Heart right ventricle (tissue), 16 donors: Measurements from ENCODE around the gene MRPL28. TPM values are rescaled to one million over a fixed set of nuclear protein-coding genes. Genes with fewer than 3 reads are reported as not detected.

ENCODE experiments used
- ATAC-seq, 8 donors: fragments of 200-7000 bp; cut with Tn5 transposase; one replicate each; pipeline ENCODE4 v1.9.1; 2020; ENCODE audit warnings: mild to moderate bottlenecking in 8 of 8, moderate library complexity in 8 of 8, moderate number of reproducible peaks in 1 of 8
- DNase-seq, 2 donors: peaks; one replicate each; pipeline ENCODE4 v3.0.0-alpha.2; 2020
- H3K27ac ChIP-seq, 10 donors: fragments of 200-600 bp; sonication (generic) in 2 of 10; one replicate each; pipeline versions ENCODE4 v1.5.0 to v1.8.0; 2020 to 2022; ENCODE audit warnings: mild to moderate bottlenecking in 3 of 10
- H3K27me3 ChIP-seq, 7 donors: fragments of 200-600 bp; one replicate each; pipeline ENCODE4 v1.8.0; 2021 to 2022; ENCODE audit warnings: mild to moderate bottlenecking in 2 of 7
- H3K36me3 ChIP-seq, 9 donors: fragments of 200-600 bp; sonication (generic) in 1 of 9; one replicate each; pipeline versions ENCODE4 v1.5.0 to v1.8.0; 2020 to 2022; ENCODE audit warnings: mild to moderate bottlenecking in 2 of 9
- H3K4me1 ChIP-seq, 9 donors: fragments of 200-600 bp; sonication (generic) in 1 of 9; one replicate each; pipeline versions ENCODE4 v1.5.0 to v1.8.0; 2020 to 2022; ENCODE audit warnings: mild to moderate bottlenecking in 4 of 9
- H3K4me3 ChIP-seq, 10 donors: fragments of 200-600 bp; sonication (generic) in 2 of 10; one replicate each; pipeline versions ENCODE4 v1.5.0 to v1.8.0; 2020 to 2022; ENCODE audit warnings: mild to moderate bottlenecking in 7 of 10, moderate library complexity in 2 of 10
- H3K9me3 ChIP-seq, 11 donors: fragments of 200-600 bp in 10 of 11; sonication (generic) in 2 of 11; one replicate each; pipeline versions ENCODE4 v1.5.0 to v1.8.0; 2013 to 2022; ENCODE audit warnings: mild to moderate bottlenecking in 2 of 11, control low read depth in 1 of 11, moderate library complexity in 1 of 11
- CTCF ChIP-seq, 9 donors: fragments of 200-600 bp; sonication (generic) in 2 of 9; IDR thresholded peaks; one replicate each; pipeline versions ENCODE4 v1.5.0 to v1.8.0; 2021 to 2022; ENCODE audit warnings: antibody characterized with exemption in 9 of 9, mild to moderate bottlenecking in 5 of 9, moderate library complexity in 1 of 9
- WGBS, 2 donors: extraction: QIAGEN DNeasy Blood & Tissue Kit; methylation state at CpG; one replicate each; pipeline ENCODE4 v1.1.7; 2013; ENCODE audit warnings: inconsistent platforms in 1 of 2; 5-methylcytosine and 5-hydroxymethylcytosine counted together
- intact Hi-C, 10 donors: fragments of 100-400 bp; cut with DNase I; formaldehyde crosslinking; loops; one replicate each; pipeline versions ENCODE4 v1.11.1 to v1.14.2; 2022
- polyA plus RNA-seq, 2 donors: library from polyadenylated mRNA; stranded (reverse); fragments of 200-250 nt; gene quantifications; one replicate each; pipeline ENCODE4 v1.2.3, GENCODE V29; 2013
- total RNA-seq, 10 donors: library from RNA; stranded (reverse); fragmentation: NEBNext Ultra II Directional in 3 of 10; extraction: Animal tissue kit (Norgen Biotek cat#: 25700) in 3 of 10; gene quantifications; one replicate each; pipeline versions ENCODE4 v1.2.1 to v1.2.4, GENCODE V29; 2021 to 2023
- donor health status: Arrhythmogenic right ventricular cardiomyopathy.
- donor health status: ischemic (EF 13 %, LVEDD 7.1; RV severe dilation, severe dysfunction).
- donor health status: healthy with polysubstance abuse.
- donor health status: DM: no; HTN: yes; CAD: no.
- donor health status: DM: no; HTN: no; CAD: no.
- donor health status: ischemic (EF 25% LVEDD 6.9; RV normal size, moderate dysfunction).
- donor health status: ischemic (EF 25% LVEDD 5.7; RV mildly dilated, moderate dysfunction).
- donor health status: healthy.
- donor health status: DM: yes; HTN: yes; CAD: no.
- donor health status: Ischemic cardiomyopathy.
- donor health status: ischemic (EF 35%, LVEDD 5.7; RV mildly dilated, moderate dysfunction).
- donor health status: nonischemic (EF 11% LVEDD 7.7; RV severe dilation, severe dysfunction).
- donor health status: DM: yes; HTN: yes; CAD: no.
- donor health status: PGD.
- donor health status: ischemic (EF 29% LVEDD 5.4; RV normal size, mild dysfunction).
- donor health status: nonischemic (EF 23%, LVEDD 6.1; RV moderate dilation, normal function).

The MRPL28 gene
- total and polyA plus RNA-seq, 12 donors, result 64.9 to 169 (median 75.8) TPM

GRCh38 chr16:330741-331140 is 39.6 kb downstream of the MRPL28 start:
- Histone ChIP-seq H3K9me3 (no peaks in the 10 kb centered on the region), H3K36me3 (no peaks in the 10 kb centered on the region), H3K4me1 (peaks cover 3 to 54% (median 21%) of the 10 kb centered on the region in 9 donors), H3K4me3 (no peak overlapping the region), H3K27ac (no peak overlapping the region), H3K27me3 (no peaks in the 10 kb centered on the region)
- 81 to 90% methylated on average over 2 of the region's 2 CpGs for WGBS, 2 donors
- DNase-seq, result no peak
- TF ChIP-seq CTCF (IDR thresholded peaks at IDR 0.05), result no peak
- no peak for ATAC-seq
- intact Hi-C loops, result no loop called here

- ATAC-seq (no peak), DNase-seq (no peak)
- WGBS, 2 donors, result 85 to 87% methylated on average over 28 of the region's 28 CpGs
- Histone ChIP-seq H3K9me3 (no peaks in the 10 kb centered on the region), H3K36me3 (no peaks in the 10 kb centered on the region), H3K4me1 (peaks cover 3 to 58% (median 38%) of the 10 kb centered on the region in 9 donors), H3K27ac (peak overlapping the region in 3 of 10 donors; percentile 65 to 74 (median 72)), H3K4me3 (peak overlapping the region in 7 of 10 donors; percentile 24 to 40 (median 27)), H3K27me3 (no peaks in the 10 kb centered on the region)
- no peak for TF ChIP-seq CTCF (IDR thresholded peaks at IDR 0.05)
- intact Hi-C loops, result no loop called here
Observed at GRCh38 chr16:325375-326145, 44.8 kb downstream of the MRPL28 start.

- Histone ChIP-seq H3K36me3 (peaks cover 0 to under 1% (median 0%) of the 10 kb centered on the region in 9 donors), H3K9me3 (no peaks in the 10 kb centered on the region), H3K4me3 (peak overlapping the region in 7 of 10 donors; percentile 24 to 40 (median 27)), H3K27me3 (no peaks in the 10 kb centered on the region), H3K27ac (peak overlapping the region in 7 of 10 donors; percentile 5 to 74 (median 40)), H3K4me1 (peaks cover 3 to 54% (median 38%) of the 10 kb centered on the region in 9 donors)
- WGBS, 2 donors, result 61 to 66% methylated on average over 55 of the region's 55 CpGs
- peak in 7 of 8 donors; percentile 15 to 54 (median 42) for ATAC-seq
- no peak for DNase-seq
- intact Hi-C loops, result no loop called here
- no peak for TF ChIP-seq CTCF (IDR thresholded peaks at IDR 0.05)
Observed at GRCh38 chr16:324451-325334, 45.6 kb downstream of the MRPL28 start.

GRCh38 chr16:324201-324450 is 46.2 kb downstream of the MRPL28 start:
- no peak for DNase-seq
- H3K9me3 ChIP-seq, result no peaks in the 10 kb centered on the region

More at GRCh38 chr16:324201-324450, 46.2 kb downstream of the MRPL28 start:
- no peak overlapping the region for H3K27ac ChIP-seq
- peak overlapping the region in 2 of 10 donors; percentile 24 to 27 for H3K4me3 ChIP-seq
- peaks cover 3 to 53% (median 38%) of the 10 kb centered on the region in 9 donors for H3K4me1 ChIP-seq
- intact Hi-C loops, result no loop called here
- peaks cover 0 to 6% (median 0%) of the 10 kb centered on the region in 9 donors for H3K36me3 ChIP-seq
- no peak for ATAC-seq
- TF ChIP-seq CTCF (IDR thresholded peaks at IDR 0.05), result no peak
- no peaks in the 10 kb centered on the region for H3K27me3 ChIP-seq
- 89 to 90% methylated on average over 17 of the region's 17 CpGs for WGBS, 2 donors
